ENCODE measurements around the gene ADAMTSL1.
"Not testable (repeated sequence)": the region's sequence is repeated elsewhere in the genome, so short reads cannot be mapped to it uniquely, and the experiment has no call there.

The ADAMTSL1 gene

GRCh38 chr9:18906656-18907395 is 432.9 kb downstream of the ADAMTSL1 start:
- DNase-seq (ENCODE audit: low spot score) = no peak

- DNase-seq (ENCODE audit: low spot score) = no peak
These were observed 434.1 kb downstream of the ADAMTSL1 start for GRCh38 chr9:18907927-18908625.

- no peak for DNase-seq (ENCODE audit: low spot score)
These were observed 435.4 kb downstream of the ADAMTSL1 start for GRCh38 chr9:18909140-18910018.

- no peak for DNase-seq (ENCODE audit: low spot score)
These were observed 436.5 kb downstream of the ADAMTSL1 start for GRCh38 chr9:18910435-18910834.

- DNase-seq (ENCODE audit: low spot score) = no peak
These were observed 437.0 kb downstream of the ADAMTSL1 start for GRCh38 chr9:18910916-18911315.

- DNase-seq (ENCODE audit: low spot score) = no peak
These were observed 437.9 kb downstream of the ADAMTSL1 start for GRCh38 chr9:18911714-18912342.

- no peak for DNase-seq (ENCODE audit: low spot score)
These were observed 446.5 kb downstream of the ADAMTSL1 start for GRCh38 chr9:18920141-18921084.

GRCh38 chr9:18921366-18922075 is 447.6 kb downstream of the ADAMTSL1 start:
- no peak for DNase-seq (ENCODE audit: low spot score)

- DNase-seq (ENCODE audit: low spot score) = no peak
These were observed 448.4 kb downstream of the ADAMTSL1 start for GRCh38 chr9:18922161-18922885.

GRCh38 chr9:18923167-18923566 is 449.2 kb downstream of the ADAMTSL1 start:
- DNase-seq (ENCODE audit: low spot score) = no peak

- DNase-seq (ENCODE audit: low spot score) = no peak
These were observed 449.9 kb downstream of the ADAMTSL1 start for GRCh38 chr9:18923671-18924430.

- no peak for DNase-seq (ENCODE audit: low spot score)
These were observed 451.9 kb downstream of the ADAMTSL1 start for GRCh38 chr9:18925880-18926279.

- no peak for DNase-seq (ENCODE audit: low spot score)
These were observed 452.6 kb downstream of the ADAMTSL1 start for GRCh38 chr9:18926513-18926912.

- DNase-seq (ENCODE audit: low spot score) = no peak
These were observed 454.8 kb downstream of the ADAMTSL1 start for GRCh38 chr9:18928711-18929110.

GRCh38 chr9:18930611-18931010 is 456.7 kb downstream of the ADAMTSL1 start:
- not testable (repeated sequence) for DNase-seq (ENCODE audit: low spot score)

GRCh38 chr9:18935541-18935940 is 461.6 kb downstream of the ADAMTSL1 start:
- no peak for DNase-seq (ENCODE audit: low spot score)

- no peak for DNase-seq (ENCODE audit: low spot score)
These were observed 462.3 kb downstream of the ADAMTSL1 start for GRCh38 chr9:18936094-18936871.

- DNase-seq (ENCODE audit: low spot score) = no peak
These were observed 466.0 kb downstream of the ADAMTSL1 start for GRCh38 chr9:18939943-18940342.

Data from NAMALWA (cell line).